Body of pancreas (tissue), 4 donors: ENCODE results near the gene PTPN12. TPM values are rescaled to one million over a fixed set of nuclear protein-coding genes. Genes with fewer than 3 reads are reported as not detected.
"Not testable (repeated sequence)": the region's sequence is repeated elsewhere in the genome, so short reads cannot be mapped to it uniquely, and the experiment has no call there.

Experiments used
- ATAC-seq: fragments of 150-250 bp; one replicate; pipeline ENCODE4 v1.9.1; 2016
- DNase-seq, 4 donors: peaks; one replicate each; pipeline ENCODE4 v3.0.0-alpha.2; 2019
- H3K27ac ChIP-seq, 4 donors: fragments of 200-600 bp; sonication (generic); 1 replicate in 3 of 4; 2 replicates in 1 of 4; pipeline versions ENCODE4 v1.5.1 to v1.6.1; 2016 to 2019; ENCODE audit warnings: mild to moderate bottlenecking in 1 of 4, mixed read lengths in 1 of 4, moderate library complexity in 1 of 4
- H3K27me3 ChIP-seq, 2 donors: fragments of 200-600 bp; sonication (generic); one replicate each; pipeline ENCODE4 v1.6.0; 2016; ENCODE audit warnings: mild to moderate bottlenecking in 1 of 2
- H3K36me3 ChIP-seq, 2 donors: fragments of 200-600 bp; sonication (generic); replicated peaks in 1 of 2; 2 replicates each; pipeline ENCODE4 v1.5.1; 2016; ENCODE audit warnings: low read depth in 2 of 2; ENCODE audit not compliant: insufficient read depth in 1 of 2
- H3K4me1 ChIP-seq: fragments of 200-600 bp; sonication (generic); one replicate; pipeline ENCODE4 v1.6.0; 2016
- H3K4me3 ChIP-seq, 2 donors: fragments of 200-600 bp; sonication (generic); 1 replicate in 1 of 2; 2 replicates in 1 of 2; pipeline ENCODE4 v1.5.1; 2016 to 2019
- H3K9me3 ChIP-seq, 3 donors: fragments of 200-600 bp; sonication (generic); 1 replicate in 2 of 3; 2 replicates in 1 of 3; pipeline ENCODE4 v1.5.1; 2016
- CTCF ChIP-seq, 7 experiments: fragments of 450-650 bp in 4 of 7; fragments of 200-600 bp in 3 of 7; sonication (generic) in 3 of 7; IDR thresholded peaks; one replicate each; pipeline ENCODE4 v1.5.1; 2016 to 2019; ENCODE audit warnings: antibody characterized with exemption in 7 of 7
- POLR2A ChIP-seq, 3 donors: fragments of 450-650 bp; IDR thresholded peaks; one replicate each; pipeline ENCODE4 v1.6.1; 2016; ENCODE audit warnings: antibody characterized with exemption in 3 of 3, mild to moderate bottlenecking in 2 of 3
- WGBS, 2 donors: methylation state at CpG; one replicate each; pipeline ENCODE4 v1.1.5; 2017; 5-methylcytosine and 5-hydroxymethylcytosine counted together
- intact Hi-C: fragments of 100-400 bp; cut with DNase I; formaldehyde crosslinking; loops from one replicate; pipeline ENCODE4 v1.15.1; 2023
- total RNA-seq, 2 donors: library from RNA; depleted of rRNA; stranded (reverse); fragments of >200 nt; gene quantifications; one replicate each; pipeline ENCODE4 v1.1.0, GENCODE V29; 2016

Gene PTPN12
- total RNA-seq, 2 donors from 2014 or later, result 39.7 to 57.4 TPM

DNA sequence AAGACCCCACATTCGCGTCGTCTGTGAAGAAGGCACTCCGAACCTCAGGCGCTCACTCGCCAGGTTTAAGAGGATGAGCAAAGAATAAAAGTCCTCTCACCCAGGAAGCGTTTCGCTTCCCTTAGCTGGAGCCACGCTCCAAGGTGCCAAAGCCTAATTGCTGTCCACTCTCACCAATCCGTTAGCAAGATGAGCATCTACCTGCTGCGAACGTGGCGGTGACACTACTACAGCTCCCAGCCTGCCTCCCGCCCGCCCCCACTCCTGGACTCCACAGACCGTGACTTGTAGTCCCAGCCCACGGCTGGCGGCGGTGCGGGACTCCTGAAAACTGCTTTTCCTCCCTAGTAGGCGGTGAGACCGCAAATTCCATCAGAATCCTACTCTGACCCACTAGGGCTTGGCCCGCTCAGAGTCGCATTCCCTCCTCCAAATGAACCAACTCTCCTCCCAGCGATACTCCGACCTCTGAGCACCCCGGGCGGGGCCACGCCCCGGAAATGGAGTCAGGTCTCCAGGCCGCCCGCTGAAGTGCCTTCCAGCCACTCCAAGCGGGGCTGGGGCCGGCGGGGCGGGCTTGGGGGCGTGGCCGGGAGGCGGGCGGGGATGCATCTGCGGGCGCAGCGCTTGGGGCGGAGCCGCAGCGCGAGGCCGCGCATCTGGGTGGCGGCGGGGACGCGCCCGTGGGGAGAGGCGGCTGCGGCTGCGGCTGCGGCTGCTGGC, 521 bp upstream of the PTPN12 start:
- H3K27me3 ChIP-seq, result no peaks in the 10 kb centered on the region
- H3K36me3 ChIP-seq, result no peaks in the 10 kb centered on the region
- peak; percentile 85 to 96 (median 94) for TF ChIP-seq POLR2A (IDR thresholded peaks at IDR 0.05)
- peak in 1 of 7 experiments; percentile 7 for TF ChIP-seq CTCF (IDR thresholded peaks at IDR 0.05)
- H3K4me3 ChIP-seq, result peak overlapping the region; percentile 26 to 92
- 0 to 1% methylated on average over 34 of the region's 58 CpGs for WGBS, 2 donors
- peak overlapping the region; percentile 90 to 95 (median 94) for H3K27ac ChIP-seq
- ATAC-seq (peak; percentile 92), DNase-seq (peak; percentile 98)
- no peaks in the 10 kb centered on the region for H3K9me3 ChIP-seq
- intact Hi-C loops, result no loop called here
- H3K4me1 ChIP-seq, result peaks cover 19% of the 10 kb centered on the region

GRCh38 chr7:77537778-77538280, 734 bp downstream of the PTPN12 start:
- no peaks in the 10 kb centered on the region for H3K36me3 ChIP-seq
- no peaks in the 10 kb centered on the region for H3K9me3 ChIP-seq
- peak overlapping the region; percentile 92 to 96 for H3K4me3 ChIP-seq
- no peaks in the 10 kb centered on the region for H3K27me3 ChIP-seq
- 0% methylated on average over 43 of the region's 43 CpGs; no CpG with 5 or more reads in 1 of the 2 donors for WGBS, 2 donors
- ATAC-seq (no peak), DNase-seq (peak; percentile 38 to 51 (median 45))
- TF ChIP-seq CTCF (IDR thresholded peaks at IDR 0.05), result no peak
- peak in 2 of 3 donors; percentile 49 to 55 for TF ChIP-seq POLR2A (IDR thresholded peaks at IDR 0.05)
- intact Hi-C loops, result no loop called here
- H3K27ac ChIP-seq, result peak overlapping the region; percentile 90 to 95 (median 94)
- peaks cover 19% of the 10 kb centered on the region for H3K4me1 ChIP-seq

DNA sequence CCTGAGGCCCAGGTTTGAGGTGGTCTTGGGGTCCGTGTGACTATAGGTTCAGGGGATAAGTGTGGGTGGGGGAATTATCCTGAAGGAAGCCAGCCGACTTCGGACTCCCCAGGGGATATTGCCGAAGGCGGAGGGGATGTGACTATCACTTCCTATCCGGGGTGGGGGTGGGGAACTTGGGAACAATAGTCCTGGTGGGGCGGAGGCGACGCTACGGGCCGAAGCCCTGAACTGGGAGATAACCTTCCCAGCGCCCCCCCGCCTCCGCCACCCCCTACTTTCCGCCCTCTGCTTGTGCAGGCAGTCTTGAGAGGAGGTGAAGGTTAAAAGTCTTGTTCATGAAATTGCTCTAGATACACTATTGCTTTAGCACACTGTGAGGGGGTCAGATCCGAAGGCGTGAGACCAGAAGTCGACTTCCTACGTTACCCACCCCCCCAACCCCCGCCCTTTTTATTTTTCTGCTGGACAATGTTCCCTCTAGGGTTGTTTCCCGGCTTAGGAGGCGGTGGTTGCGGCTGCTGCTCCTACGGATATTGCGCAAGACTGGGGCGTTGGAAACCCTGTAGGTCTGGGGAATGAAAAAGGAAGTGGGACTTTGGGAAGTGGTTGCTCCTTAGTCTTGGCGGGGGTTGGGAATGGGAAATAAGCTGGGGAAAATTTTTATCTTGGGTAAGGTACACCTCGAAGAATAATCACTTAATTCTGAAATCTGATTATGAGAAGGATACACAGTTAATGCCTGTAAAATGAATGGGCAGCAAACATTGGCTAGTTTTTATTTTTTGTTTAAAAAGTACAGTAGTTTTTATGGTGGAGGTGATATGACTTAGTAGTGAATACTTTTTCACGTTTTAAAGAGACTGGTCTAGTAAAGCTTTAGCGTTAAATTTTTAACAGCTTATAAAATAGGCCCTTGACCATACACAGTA, 1.5 kb downstream of the PTPN12 start:
- Histone ChIP-seq H3K4me3 (peak overlapping the region; percentile 92 to 96), H3K4me1 (peaks cover 19% of the 10 kb centered on the region), H3K36me3 (no peaks in the 10 kb centered on the region), H3K27me3 (no peaks in the 10 kb centered on the region), H3K9me3 (no peaks in the 10 kb centered on the region), H3K27ac (peak overlapping the region; percentile 90 to 95 (median 94))
- ATAC-seq (peak; percentile 31), DNase-seq (peak; percentile 79 to 90 (median 85))
- 1 to 5% methylated on average over 24 to 30 of the region's 30 CpGs for WGBS, 2 donors
- intact Hi-C loops, result no loop called here
- TF ChIP-seq CTCF (IDR thresholded peaks at IDR 0.05), result no peak
- peak in 2 of 3 donors; percentile 15 to 31 for TF ChIP-seq POLR2A (IDR thresholded peaks at IDR 0.05)

DNA sequence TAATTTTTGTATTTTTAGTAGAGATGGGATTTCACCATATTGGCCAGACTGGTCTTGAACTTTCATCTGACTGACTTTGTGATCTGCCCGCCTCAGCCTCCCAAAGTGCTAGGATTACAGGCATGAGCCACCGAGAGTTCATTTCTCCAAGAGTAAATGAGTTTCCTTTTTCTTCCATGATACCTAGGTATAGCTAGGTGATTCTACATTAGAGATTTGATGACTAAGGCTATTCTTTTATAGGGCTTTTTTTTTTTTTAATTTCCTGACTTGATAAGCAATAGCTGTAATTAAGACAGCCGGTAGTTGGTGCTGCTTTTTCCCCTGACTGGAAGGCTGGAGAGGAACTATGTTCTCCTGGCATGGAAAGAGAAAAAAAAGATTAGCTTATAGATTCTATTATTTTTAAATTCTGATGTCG, 3.3 kb downstream of the PTPN12 start:
- Histone ChIP-seq H3K27ac (no peak overlapping the region), H3K4me3 (no peak overlapping the region), H3K4me1 (peaks cover 19% of the 10 kb centered on the region), H3K36me3 (no peaks in the 10 kb centered on the region), H3K27me3 (no peaks in the 10 kb centered on the region), H3K9me3 (no peaks in the 10 kb centered on the region)
- intact Hi-C loops, result no loop called here
- WGBS, 2 donors, result 75 to 81% methylated on average over 4 of the region's 4 CpGs
- TF ChIP-seq CTCF (IDR thresholded peaks at IDR 0.05), result no peak
- ATAC-seq, result no peak
- no peak for DNase-seq

DNA sequence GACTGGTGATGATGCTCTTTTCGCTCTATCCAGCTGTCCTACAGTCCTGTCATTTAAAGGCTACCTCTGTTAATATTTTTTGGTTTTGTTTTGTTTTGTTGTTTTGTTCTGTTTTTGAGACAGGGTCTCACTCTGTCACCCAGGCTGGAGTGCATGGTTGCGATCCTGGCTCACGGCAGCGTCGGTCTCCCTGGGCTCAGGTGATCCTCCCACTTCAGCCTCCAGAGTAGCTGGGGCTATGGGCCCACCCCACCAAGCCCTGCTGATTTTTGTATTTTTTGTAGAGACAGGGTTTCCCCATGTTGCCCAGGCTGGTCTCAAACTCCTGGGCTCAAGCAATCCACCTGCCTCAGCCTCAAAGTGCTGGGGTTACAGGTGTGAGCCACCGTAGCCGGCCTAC, 3.9 kb downstream of the PTPN12 start:
- intact Hi-C loops, H3K27me3 ChIP-seq, H3K36me3 ChIP-seq, H3K9me3 ChIP-seq, H3K4me3 ChIP-seq, DNase-seq, ATAC-seq, H3K27ac ChIP-seq: not testable (repeated sequence)
- 95 to 97% methylated on average over 7 of the region's 7 CpGs for WGBS, 2 donors
- peaks cover 19% of the 10 kb centered on the region for H3K4me1 ChIP-seq
